PC-9 (cell line): ENCODE measurements around the gene GLIPR2. TPM values are rescaled to one million over a fixed set of nuclear protein-coding genes. Genes with fewer than 3 reads are reported as not detected.

Experiments
- BruUV-seq: library from RNA; stranded (reverse); fragments of 400-500 nt; replicated peaks from 2 replicates; lab custom pipeline; 2021; lab: Mats Ljungman, UMichigan
- CTCF ChIA-PET: fragments of 300-600 bp; sonication (Branson Sonifier 250); formaldehyde crosslinking; loops from one replicate; lab custom pipeline; 2022; ENCODE audit warnings: antibody characterized with exemption; lab: Charles Lee
- POLR2A ChIA-PET: fragments of 300-600 bp; sonication (Branson Sonifier 250); formaldehyde crosslinking; loops from one replicate; lab custom pipeline; 2022; ENCODE audit warnings: antibody characterized with exemption; ENCODE audit not compliant: unreplicated experiment; lab: Charles Lee
- DNase-seq, 2 experiments: peaks; one replicate each; pipeline versions ENCODE4 v3.0.0 to v3.0.0-alpha.2; 2015 to 2022; ENCODE audit warnings: mixed read lengths in 1 of 2
- H2AFZ ChIP-seq: fragments of 200-600 bp; sonication (generic); 2 replicates; pipeline ENCODE4 v1.8.1; 2017; ENCODE audit warnings: antibody characterized with exemption
- H3F3A ChIP-seq: fragments of 200-600 bp; sonication (generic); 2 replicates; pipeline ENCODE4 v1.8.1; 2017; ENCODE audit warnings: antibody characterized with exemption, mild to moderate bottlenecking, low read depth; ENCODE audit not compliant: insufficient read depth
- H3K27ac ChIP-seq: fragments of 200-600 bp; sonication (generic); 2 replicates; pipeline ENCODE4 v1.6.1; 2016; ENCODE audit warnings: mixed run types
- H3K27me3 ChIP-seq: fragments of 200-600 bp; sonication (generic); 2 replicates; pipeline ENCODE4 v1.6.1; 2016; ENCODE audit warnings: low read depth, mixed run types; ENCODE audit not compliant: insufficient read depth
- H3K36me3 ChIP-seq: fragments of 200-600 bp; sonication (generic); 2 replicates; pipeline ENCODE4 v1.6.1; 2016; ENCODE audit warnings: low read depth, mixed run types
- H3K4me1 ChIP-seq: fragments of 200-600 bp; sonication (generic); replicated peaks from 2 replicates; pipeline ENCODE4 v1.6.1; 2016; ENCODE audit warnings: mixed run types; ENCODE audit not compliant: insufficient read depth
- H3K4me2 ChIP-seq: fragments of 200-600 bp; sonication (generic); 2 replicates; pipeline ENCODE4 v1.6.1; 2017; ENCODE audit warnings: mixed run types
- H3K4me3 ChIP-seq: fragments of 200-600 bp; sonication (generic); 2 replicates; pipeline ENCODE4 v1.6.1; 2016; ENCODE audit warnings: mixed run types
- H3K79me2 ChIP-seq: fragments of 200-600 bp; sonication (generic); 2 replicates; pipeline ENCODE4 v1.6.1; 2017; ENCODE audit warnings: low read depth, mixed run types
- H3K9me2 ChIP-seq: fragments of 200-600 bp; sonication (generic); 2 replicates; pipeline ENCODE4 v1.8.1; 2017; ENCODE audit warnings: mild to moderate bottlenecking; ENCODE audit not compliant: insufficient read depth
- H3K9me3 ChIP-seq: fragments of 200-600 bp; sonication (generic); 2 replicates; pipeline ENCODE4 v1.8.1; 2016; ENCODE audit warnings: low read depth; ENCODE audit not compliant: insufficient read depth
- H4K20me1 ChIP-seq: fragments of 200-600 bp; sonication (generic); 2 replicates; pipeline ENCODE4 v1.8.1; 2017; ENCODE audit not compliant: insufficient read depth
- EZH2 ChIP-seq: fragments of 200-600 bp; sonication (generic); IDR thresholded peaks from 2 replicates; pipeline ENCODE4 v1.8.0; 2017; ENCODE audit warnings: antibody characterized with exemption, low read depth
- intact Hi-C: fragments of 100-400 bp; cut with micrococcal nuclease; formaldehyde crosslinking; loops from one replicate; pipeline ENCODE4 v1.10.0; 2022; ENCODE audit not compliant: unreplicated experiment
- total RNA-seq: library from RNA; stranded (reverse); gene quantifications from 2 replicates; pipeline ENCODE4 v1.2.3, GENCODE V29; 2021
- TF ChIP-seq, protein P1 (sequence below): fragments of 200-600 bp; sonication (generic); conservative IDR thresholded peaks from 2 replicates; pipeline ENCODE4 v1.6.1; 2017; ENCODE audit warnings: mixed run types, antibody characterized with exemption, mild to moderate bottlenecking, moderate library complexity

Gene GLIPR2
- total RNA-seq, 1 experiment from 2014 or later = 3.9 TPM

DNA sequence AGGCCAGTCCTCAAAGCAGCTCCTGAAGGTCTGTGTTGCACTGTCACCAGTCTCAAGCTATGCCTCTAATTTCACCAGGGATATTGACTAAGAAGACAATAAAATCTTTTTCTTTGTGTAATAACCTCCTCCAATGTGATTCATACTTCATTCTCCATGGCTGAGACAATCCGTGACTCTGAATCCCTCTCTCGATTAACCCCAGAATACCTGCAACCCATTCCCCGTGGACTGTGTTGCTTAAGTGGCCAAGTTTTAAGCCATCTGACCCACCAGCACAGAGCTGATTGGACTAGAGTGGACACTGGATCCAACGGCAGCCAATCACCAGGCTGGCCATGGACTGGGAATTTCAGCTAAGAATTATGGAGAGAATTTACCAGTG, 27.2 kb downstream of the GLIPR2 start:
- CTCF ChIA-PET = interaction anchor here (0.6 kb wide), 1 partner anchor 337 kb away, joined by 3 read pairs; no protein-coding TSS in a partner anchor
- intact Hi-C loops = no loop called here
- no peaks in the 10 kb centered on the region for H3K27me3 ChIP-seq
- DNase-seq = no peak
- POLR2A ChIA-PET = no interaction called here
- H3K4me3 ChIP-seq = no peak overlapping the region
- no peaks in the 10 kb centered on the region for H3K9me3 ChIP-seq
- no peaks in the 10 kb centered on the region for H3K79me2 ChIP-seq
- H3K36me3 ChIP-seq = no peaks in the 10 kb centered on the region
- H3K27ac ChIP-seq = no peak overlapping the region
- peaks cover 14% of the 10 kb centered on the region for H3K4me1 ChIP-seq
- no peaks in the 10 kb centered on the region for H3K9me2 ChIP-seq
- TF ChIP-seq, protein P1, sequence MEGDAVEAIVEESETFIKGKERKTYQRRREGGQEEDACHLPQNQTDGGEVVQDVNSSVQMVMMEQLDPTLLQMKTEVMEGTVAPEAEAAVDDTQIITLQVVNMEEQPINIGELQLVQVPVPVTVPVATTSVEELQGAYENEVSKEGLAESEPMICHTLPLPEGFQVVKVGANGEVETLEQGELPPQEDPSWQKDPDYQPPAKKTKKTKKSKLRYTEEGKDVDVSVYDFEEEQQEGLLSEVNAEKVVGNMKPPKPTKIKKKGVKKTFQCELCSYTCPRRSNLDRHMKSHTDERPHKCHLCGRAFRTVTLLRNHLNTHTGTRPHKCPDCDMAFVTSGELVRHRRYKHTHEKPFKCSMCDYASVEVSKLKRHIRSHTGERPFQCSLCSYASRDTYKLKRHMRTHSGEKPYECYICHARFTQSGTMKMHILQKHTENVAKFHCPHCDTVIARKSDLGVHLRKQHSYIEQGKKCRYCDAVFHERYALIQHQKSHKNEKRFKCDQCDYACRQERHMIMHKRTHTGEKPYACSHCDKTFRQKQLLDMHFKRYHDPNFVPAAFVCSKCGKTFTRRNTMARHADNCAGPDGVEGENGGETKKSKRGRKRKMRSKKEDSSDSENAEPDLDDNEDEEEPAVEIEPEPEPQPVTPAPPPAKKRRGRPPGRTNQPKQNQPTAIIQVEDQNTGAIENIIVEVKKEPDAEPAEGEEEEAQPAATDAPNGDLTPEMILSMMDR = no peak
- no peak for TF ChIP-seq EZH2
- H3F3A ChIP-seq = no peaks in the 10 kb centered on the region
- no peak overlapping the region for H2AFZ ChIP-seq
- no peaks in the 10 kb centered on the region for H4K20me1 ChIP-seq
- no peak overlapping the region for H3K4me2 ChIP-seq
- BruUV-seq = no TSS peak

DNA sequence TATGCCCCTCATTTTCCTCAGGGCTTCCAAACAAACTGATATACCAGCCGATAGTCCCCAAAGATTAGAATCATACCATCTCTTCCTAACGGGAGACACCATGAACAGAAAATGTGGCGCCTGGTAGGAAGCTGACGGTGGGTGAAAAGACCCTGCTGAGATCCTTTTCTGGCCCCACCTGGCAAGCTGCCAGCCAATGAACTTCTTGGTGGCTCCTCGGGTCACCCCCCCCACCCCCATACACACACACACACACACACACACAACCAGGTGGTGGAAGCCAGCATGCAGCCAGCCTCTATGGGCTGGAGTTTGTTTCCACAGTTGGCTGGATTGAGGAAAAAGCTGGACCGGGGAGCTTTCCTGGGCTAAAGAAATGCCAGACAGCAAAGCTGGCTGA, 27.8 kb downstream of the GLIPR2 start:
- intact Hi-C loops = no loop called here
- no peak overlapping the region for H3K4me3 ChIP-seq
- BruUV-seq = no TSS peak
- no peaks in the 10 kb centered on the region for H3F3A ChIP-seq
- H3K4me2 ChIP-seq = no peak overlapping the region
- no peak for DNase-seq
- no peaks in the 10 kb centered on the region for H3K9me2 ChIP-seq
- ChIA-PET POLR2A (no interaction called here), CTCF (interaction anchor here (0.6 kb wide), 1 partner anchor 16 kb away, joined by 3 read pairs; no protein-coding TSS in a partner anchor)
- no peaks in the 10 kb centered on the region for H4K20me1 ChIP-seq
- H3K4me1 ChIP-seq = peaks cover 10% of the 10 kb centered on the region
- no peaks in the 10 kb centered on the region for H3K9me3 ChIP-seq
- H2AFZ ChIP-seq = no peak overlapping the region
- no peaks in the 10 kb centered on the region for H3K79me2 ChIP-seq
- no peak overlapping the region for H3K27ac ChIP-seq
- no peaks in the 10 kb centered on the region for H3K27me3 ChIP-seq
- TF ChIP-seq, protein P1 = no peak
- no peak for TF ChIP-seq EZH2
- no peaks in the 10 kb centered on the region for H3K36me3 ChIP-seq

DNA sequence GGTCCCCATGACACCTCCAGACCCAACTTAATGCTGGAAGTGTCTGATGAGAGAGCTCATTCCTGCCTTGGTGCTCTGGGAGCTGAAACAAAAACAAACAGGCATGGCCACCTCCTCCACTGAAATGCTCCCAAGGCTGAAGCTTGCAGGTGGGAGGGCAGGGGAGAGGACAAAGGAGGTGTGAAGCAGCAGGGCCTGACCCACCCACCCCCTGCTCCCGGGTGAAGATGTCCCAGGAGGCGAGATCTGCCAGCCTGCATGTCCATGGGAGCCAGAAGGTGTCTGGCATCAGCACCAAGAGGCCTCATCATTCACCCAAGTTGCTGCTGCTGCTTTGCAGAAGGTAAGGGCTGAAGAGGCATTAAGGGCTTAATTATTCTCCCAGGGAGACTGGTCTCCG, 28.5 kb downstream of the GLIPR2 start:
- H3K36me3 ChIP-seq = no peaks in the 10 kb centered on the region
- no peak for TF ChIP-seq EZH2
- TF ChIP-seq, protein P1 = no peak
- H3K27ac ChIP-seq = no peak overlapping the region
- POLR2A ChIA-PET = no interaction called here
- CTCF ChIA-PET = interaction anchor here (0.6 kb wide), 1 partner anchor 17 kb away, joined by 3 read pairs; no protein-coding TSS in a partner anchor
- no peak for DNase-seq
- H3K4me3 ChIP-seq = no peak overlapping the region
- H3K9me2 ChIP-seq = no peaks in the 10 kb centered on the region
- 0 out of 2 replicates have a peak, but pooled peaks cover 5% of the 10 kb centered on the region for H3K4me1 ChIP-seq
- H3K9me3 ChIP-seq = no peaks in the 10 kb centered on the region
- BruUV-seq = no TSS peak
- no peak overlapping the region for H2AFZ ChIP-seq
- H3F3A ChIP-seq = no peaks in the 10 kb centered on the region
- no peaks in the 10 kb centered on the region for H4K20me1 ChIP-seq
- H3K79me2 ChIP-seq = no peaks in the 10 kb centered on the region
- H3K27me3 ChIP-seq = no peaks in the 10 kb centered on the region
- H3K4me2 ChIP-seq = no peak overlapping the region
- intact Hi-C loops = loop anchor here (5.0 kb wide), 1 partner anchor 143 kb away; no protein-coding TSS in a partner anchor
